Stimulated activated CD4-positive, alpha-beta T cell treated with anti-CD3 and anti-CD28 coated beads, TNF-alpha, amount 100 ng/mL, for 4 hours (primary cell): ENCODE results near the gene TSPYL1.
"Not testable (repeated sequence)": the region's sequence is repeated elsewhere in the genome, so short reads cannot be mapped to it uniquely, and the experiment has no call there.

Source experiments
- DNase-seq, 3 experiments: peaks; one replicate each; pipeline ENCODE4 v3.0.0-alpha.2; 2020; ENCODE audit warnings: low read depth in 3 of 3

The TSPYL1 gene

GRCh38 chr6:116298273-116298672 is 18.5 kb upstream of the TSPYL1 start:
- DNase-seq = no peak

- DNase-seq = no peak
These were observed 12.8 kb upstream of the TSPYL1 start for GRCh38 chr6:116292553-116292952.

GRCh38 chr6:116291701-116292396 is 12.1 kb upstream of the TSPYL1 start:
- DNase-seq = no peak

GRCh38 chr6:116290799-116291198 is 11.1 kb upstream of the TSPYL1 start:
- DNase-seq = no peak

- no peak for DNase-seq
These were observed 10.1 kb upstream of the TSPYL1 start for GRCh38 chr6:116289876-116290275.

- DNase-seq = no peak
These were observed 8.1 kb upstream of the TSPYL1 start for GRCh38 chr6:116287689-116288282.

- DNase-seq = no peak
These were observed 7.1 kb upstream of the TSPYL1 start for GRCh38 chr6:116286773-116287358.

GRCh38 chr6:116284984-116285383 is 5.3 kb upstream of the TSPYL1 start:
- DNase-seq = not testable (repeated sequence)

- no peak for DNase-seq
These were observed 3.5 kb upstream of the TSPYL1 start for GRCh38 chr6:116283191-116283590.

GRCh38 chr6:116282698-116283097 is 3.0 kb upstream of the TSPYL1 start:
- DNase-seq = no peak

GRCh38 chr6:116280933-116281316 is 1.2 kb upstream of the TSPYL1 start:
- DNase-seq = no peak

- no peak for DNase-seq
These were observed 617 bp upstream of the TSPYL1 start for GRCh38 chr6:116280161-116280932.

GRCh38 chr6:116278854-116279231 is 887 bp downstream of the TSPYL1 start:
- no peak for DNase-seq

- DNase-seq = no peak
These were observed 1.3 kb downstream of the TSPYL1 start for GRCh38 chr6:116278481-116278829.

GRCh38 chr6:116277124-116277523 is 2.6 kb downstream of the TSPYL1 start:
- DNase-seq = no peak

- DNase-seq = no peak
These were observed 8.5 kb downstream of the TSPYL1 start for GRCh38 chr6:116271149-116271708.

GRCh38 chr6:116268589-116269293 is 11.0 kb downstream of the TSPYL1 start:
- no peak for DNase-seq

GRCh38 chr6:116267836-116268588 is 11.7 kb downstream of the TSPYL1 start:
- DNase-seq = no peak

GRCh38 chr6:116266803-116267202 is 12.9 kb downstream of the TSPYL1 start:
- DNase-seq = no peak

- no peak for DNase-seq
These were observed 14.5 kb downstream of the TSPYL1 start for GRCh38 chr6:116265041-116265829.
